Sigmoid colon (tissue), 7 donors: ENCODE measurements around the gene MME. TPM values are rescaled to one million over a fixed set of nuclear protein-coding genes. Genes with fewer than 3 reads are reported as not detected.

ENCODE experiments used
- DNase-seq: peaks from one replicate; pipeline ENCODE4 v3.0.0-alpha.2; 2019
- H3K27ac ChIP-seq, 4 donors: fragments of 200-600 bp; sonication (generic); one replicate each; pipeline ENCODE4 v1.5.1; 2016 to 2019; ENCODE audit warnings: mild to moderate bottlenecking in 1 of 4
- H3K27me3 ChIP-seq, 3 donors: fragments of 200-600 bp; sonication (generic); one replicate each; pipeline ENCODE4 v1.5.1; 2019; ENCODE audit warnings: mild to moderate bottlenecking in 1 of 3
- H3K36me3 ChIP-seq, 4 donors: fragments of 200-600 bp; sonication (generic); one replicate each; pipeline ENCODE4 v1.5.1; 2016 to 2019
- H3K4me1 ChIP-seq, 4 donors: fragments of 200-600 bp; sonication (generic); one replicate each; pipeline ENCODE4 v1.5.1; 2017 to 2019
- H3K4me3 ChIP-seq, 4 donors: fragments of 200-600 bp; sonication (generic); one replicate each; pipeline ENCODE4 v1.5.1; 2017 to 2019; ENCODE audit warnings: mild to moderate bottlenecking in 2 of 4, moderate library complexity in 1 of 4
- H3K9me3 ChIP-seq, 4 donors: fragments of 200-600 bp in 3 of 4; sonication (generic) in 3 of 4; one replicate each; pipeline versions ENCODE4 v1.5.1 to v1.6.1; 2013 to 2019
- CTCF ChIP-seq, 4 experiments: fragments of 450-650 bp in 3 of 4; fragments of 200-600 bp in 1 of 4; IDR thresholded peaks; one replicate each; pipeline ENCODE4 v1.5.1; 2016 to 2019; ENCODE audit warnings: antibody characterized with exemption in 4 of 4, mild to moderate bottlenecking in 3 of 4, moderate library complexity in 2 of 4
- EP300 ChIP-seq, 4 donors: sonication (generic); formaldehyde crosslinking; IDR thresholded peaks; one replicate each; pipeline ENCODE4 v1.6.1; 2017; ENCODE audit warnings: antibody characterized with exemption in 4 of 4
- POLR2A ChIP-seq, 2 donors: fragments of 450-650 bp; IDR thresholded peaks; one replicate each; pipeline ENCODE4 v1.6.1; 2016; ENCODE audit warnings: antibody characterized with exemption in 2 of 2, mild to moderate bottlenecking in 2 of 2, moderate library complexity in 2 of 2
- POLR2AphosphoS5 ChIP-seq, 4 donors: sonication (generic); formaldehyde crosslinking; IDR thresholded peaks; one replicate each; pipeline ENCODE4 v1.6.1; 2017; ENCODE audit warnings: antibody characterized with exemption in 4 of 4
- WGBS, 2 donors: extraction: QIAGEN DNeasy Blood & Tissue Kit; methylation state at CpG; one replicate each; pipeline ENCODE4 v1.1.7; 2013; 5-methylcytosine and 5-hydroxymethylcytosine counted together
- intact Hi-C: fragments of 100-400 bp; cut with DNase I; formaldehyde crosslinking; loops from one replicate; pipeline ENCODE4 v1.15.1; 2023
- polyA plus RNA-seq, 3 donors: library from polyadenylated mRNA; stranded (reverse); fragments of 200-250 nt; gene quantifications; one replicate each; pipeline ENCODE4 v1.2.3, GENCODE V29; 2013
- total RNA-seq, 4 donors: library from RNA; depleted of rRNA; stranded (reverse); fragments of >200 nt; gene quantifications; one replicate each; pipeline ENCODE4 v1.1.0, GENCODE V29; 2016
- donor health status: healthy with polysubstance abuse.
- donor health status: Bipolar disorder and iron deficiency.
- donor health status: healthy.

MME gene
- total and polyA plus RNA-seq, 7 donors, result 0.46 to 5.0 (median 1.1) TPM

- Histone ChIP-seq H3K27me3 (no peaks in the 10 kb centered on the region), H3K27ac (no peak overlapping the region), H3K4me1 (peaks cover 0 to 12% (median 9%) of the 10 kb centered on the region in 4 donors), H3K4me3 (no peak overlapping the region), H3K36me3 (no peaks in the 10 kb centered on the region), H3K9me3 (no peaks in the 10 kb centered on the region)
- WGBS, 2 donors, result 78% methylated on average over 2 of the region's 2 CpGs
- DNase-seq, result no peak
- TF ChIP-seq POLR2AphosphoS5 (IDR thresholded peaks at IDR 0.05) (no peak), CTCF (IDR thresholded peaks at IDR 0.05) (no peak), POLR2A (IDR thresholded peaks at IDR 0.05) (no peak), EP300 (IDR thresholded peaks at IDR 0.05) (no peak)
- intact Hi-C loops, result no loop called here
These were observed 107.9 kb downstream of the MME start for GRCh38 chr3:155188031-155188430.

GRCh38 chr3:155189478-155189877, 109.4 kb downstream of the MME start:
- no peaks in the 10 kb centered on the region for H3K27me3 ChIP-seq
- no peak overlapping the region for H3K4me3 ChIP-seq
- DNase-seq, result no peak
- intact Hi-C loops, result no loop called here
- H3K27ac ChIP-seq, result no peak overlapping the region
- TF ChIP-seq CTCF (IDR thresholded peaks at IDR 0.05) (no peak), POLR2AphosphoS5 (IDR thresholded peaks at IDR 0.05) (no peak), POLR2A (IDR thresholded peaks at IDR 0.05) (no peak), EP300 (IDR thresholded peaks at IDR 0.05) (no peak)
- 93 to 95% methylated on average over 4 of the region's 4 CpGs for WGBS, 2 donors
- no peaks in the 10 kb centered on the region for H3K36me3 ChIP-seq
- H3K9me3 ChIP-seq, result no peaks in the 10 kb centered on the region
- H3K4me1 ChIP-seq, result peaks cover 0 to 12% (median 9%) of the 10 kb centered on the region in 4 donors

GRCh38 chr3:155190691-155191090, 110.6 kb downstream of the MME start:
- Histone ChIP-seq H3K27ac (no peak overlapping the region), H3K4me3 (no peak overlapping the region), H3K27me3 (no peaks in the 10 kb centered on the region), H3K36me3 (no peaks in the 10 kb centered on the region), H3K4me1 (peaks cover 0 to 12% (median 9%) of the 10 kb centered on the region in 4 donors), H3K9me3 (no peaks in the 10 kb centered on the region)
- intact Hi-C loops, result no loop called here
- no peak for DNase-seq
- TF ChIP-seq POLR2AphosphoS5 (IDR thresholded peaks at IDR 0.05) (no peak), CTCF (IDR thresholded peaks at IDR 0.05) (no peak), EP300 (IDR thresholded peaks at IDR 0.05) (no peak), POLR2A (IDR thresholded peaks at IDR 0.05) (no peak)

GRCh38 chr3:155192957-155193746, 113.0 kb downstream of the MME start:
- 77 to 83% methylated on average over 2 of the region's 2 CpGs for WGBS, 2 donors
- Histone ChIP-seq H3K27ac (no peak overlapping the region), H3K27me3 (no peaks in the 10 kb centered on the region), H3K36me3 (no peaks in the 10 kb centered on the region), H3K9me3 (no peaks in the 10 kb centered on the region), H3K4me3 (no peak overlapping the region), H3K4me1 (peaks cover 0 to 12% (median 9%) of the 10 kb centered on the region in 4 donors)
- no peak for DNase-seq
- intact Hi-C loops, result no loop called here
- TF ChIP-seq EP300 (IDR thresholded peaks at IDR 0.05), result no peak
- no peak for TF ChIP-seq POLR2A (IDR thresholded peaks at IDR 0.05)
- no peak for TF ChIP-seq POLR2AphosphoS5 (IDR thresholded peaks at IDR 0.05)
- TF ChIP-seq CTCF (IDR thresholded peaks at IDR 0.05), result no peak
